HG02973 (cell line): ENCODE measurements around the gene DHCR24.
"Not testable (repeated sequence)": the region's sequence is repeated elsewhere in the genome, so short reads cannot be mapped to it uniquely, and the experiment has no call there.

Experiments used
- ATAC-seq: cut with Tn5 transposase; IDR thresholded peaks from one replicate; pipeline ENCODE4 v1.9.1; 2021; ENCODE audit warnings: moderate library complexity; ENCODE audit not compliant: unreplicated experiment

Gene DHCR24

DNA sequence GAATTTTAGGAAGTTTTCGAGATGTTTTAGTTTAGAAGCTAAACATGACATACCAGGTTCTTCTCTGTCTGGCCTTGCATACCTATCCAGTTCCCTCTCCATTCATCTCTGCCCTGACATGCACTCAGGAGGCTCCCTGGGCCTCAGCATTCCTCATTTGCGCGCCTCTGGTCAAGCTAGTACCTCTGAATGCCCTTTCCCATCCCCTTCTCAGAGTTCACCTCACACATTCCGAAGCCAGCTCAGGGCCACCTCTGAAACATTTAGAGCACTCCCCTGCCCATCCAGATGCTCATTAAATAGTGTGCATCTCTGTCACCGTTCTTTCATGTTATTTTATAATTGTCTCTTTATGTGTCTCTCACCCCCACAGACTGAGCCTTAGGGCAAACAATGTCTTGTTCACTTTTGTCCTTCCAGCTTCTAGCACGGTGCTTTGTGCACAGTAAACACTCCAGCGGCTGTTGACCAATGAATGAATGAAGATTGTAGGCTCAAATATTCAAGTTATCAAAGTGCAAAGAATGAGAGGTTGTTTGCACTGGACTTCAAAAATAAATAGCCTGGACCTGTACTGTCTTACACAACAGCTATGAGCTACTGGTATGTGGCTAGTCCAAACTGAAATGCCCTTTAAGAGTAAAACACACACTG lies 1.2 kb upstream of the DHCR24 start:
- ATAC-seq, result no peak

DNA sequence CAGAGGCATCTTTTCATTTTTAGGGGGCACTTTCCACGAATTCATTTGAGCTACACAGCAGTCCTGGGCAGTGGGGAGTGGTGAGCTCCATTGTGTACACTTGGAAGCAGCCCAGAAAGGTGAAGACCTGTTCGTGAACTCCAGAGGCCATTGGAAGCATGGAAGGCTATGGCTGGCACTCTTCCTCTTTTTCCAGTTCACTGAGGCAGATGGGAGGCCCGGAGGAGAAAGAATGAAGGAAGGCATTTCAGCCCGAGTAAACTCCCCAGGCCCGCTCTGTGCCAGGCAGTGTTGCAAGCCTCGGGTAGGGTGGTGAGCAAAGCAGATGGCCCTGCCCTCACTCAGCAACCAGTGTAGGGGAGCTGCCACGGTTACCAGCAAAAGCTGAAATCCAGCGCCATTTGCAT lies 673 bp upstream of the DHCR24 start:
- no peak for ATAC-seq

DNA sequence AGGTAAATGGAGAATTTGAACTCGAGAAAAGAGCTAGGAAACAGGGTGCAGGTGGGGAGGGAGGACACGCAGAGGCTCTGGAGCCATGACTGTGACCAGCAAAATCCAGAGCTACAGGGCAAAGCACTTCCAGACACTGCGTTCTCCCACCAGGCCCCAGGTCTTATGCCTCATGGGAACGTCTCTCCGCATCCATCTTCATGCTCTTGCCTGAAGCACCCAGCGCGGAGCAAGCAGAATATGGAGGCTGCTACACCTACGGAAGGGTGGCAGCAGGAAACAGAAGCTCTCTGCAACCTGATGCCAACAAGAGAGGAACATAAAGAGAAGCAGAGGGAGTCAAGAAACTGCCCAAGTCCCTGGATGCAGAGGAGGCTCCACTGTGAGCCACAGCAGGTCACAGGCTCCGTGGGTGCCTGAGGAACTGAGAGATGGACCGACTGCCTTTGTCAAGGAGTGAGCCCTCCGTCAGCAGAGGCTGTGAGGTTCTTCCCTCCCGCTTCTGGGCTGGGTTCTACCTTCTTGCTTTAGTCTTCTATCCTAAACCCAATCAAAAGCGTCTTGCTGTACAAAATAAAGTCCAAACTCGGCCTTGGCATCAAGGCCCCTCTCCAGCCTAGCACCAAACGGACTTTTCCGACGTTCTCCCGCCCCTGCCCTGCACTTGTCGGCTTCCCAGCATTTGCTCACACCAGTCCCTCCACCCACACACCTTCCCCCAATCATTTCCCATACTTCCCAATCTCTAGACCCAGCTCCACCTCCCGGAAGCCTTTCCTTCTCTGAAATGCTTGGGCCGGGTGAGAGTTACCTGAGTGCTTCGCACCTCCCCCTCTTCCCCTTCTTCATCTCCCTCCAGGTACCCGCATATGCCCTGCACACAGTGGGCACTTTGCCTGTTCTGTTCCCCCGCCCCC lies 930 bp downstream of the DHCR24 start:
- ATAC-seq, result no peak

DNA sequence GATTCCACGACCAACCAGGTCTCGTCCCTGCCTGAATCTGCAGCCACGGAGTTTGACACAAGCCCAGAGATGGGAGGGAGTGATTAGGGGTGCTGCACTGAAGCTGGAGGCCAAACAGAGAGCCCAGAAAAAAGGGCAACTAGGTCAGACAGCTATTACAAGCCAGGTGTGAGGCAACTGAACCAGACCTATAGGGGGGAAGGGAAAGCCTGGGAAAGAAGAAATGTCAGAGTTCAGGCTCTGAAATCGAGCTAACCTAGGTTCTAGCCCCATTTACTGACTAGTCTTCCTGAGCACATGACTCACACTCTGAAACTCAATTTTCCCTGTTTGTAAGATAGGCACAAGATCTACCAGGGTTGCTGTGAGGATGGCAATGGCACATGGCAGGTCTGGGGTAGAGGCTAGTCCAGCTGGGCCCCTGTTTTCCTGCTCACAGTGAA lies 1.7 kb downstream of the DHCR24 start:
- no peak for ATAC-seq

DNA sequence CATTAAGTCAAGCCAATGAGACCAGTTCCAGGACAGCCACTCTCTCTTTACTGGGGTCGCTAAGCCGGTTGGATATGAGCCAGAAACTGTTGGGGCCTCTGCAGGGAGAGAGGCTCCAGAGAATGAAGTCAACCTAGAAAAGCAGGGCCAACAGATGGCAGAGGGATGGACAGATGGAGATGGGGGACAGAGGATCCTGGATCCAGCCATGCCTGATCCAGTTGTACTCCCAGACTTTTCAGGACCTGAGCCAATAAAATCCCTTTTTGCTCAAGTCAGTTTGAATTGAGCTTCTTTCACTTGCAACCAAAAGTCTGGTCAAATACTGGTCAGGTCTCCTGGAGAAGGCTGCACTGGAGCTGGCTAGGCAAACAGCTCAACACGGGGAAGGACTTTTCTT lies 2.2 kb downstream of the DHCR24 start:
- no peak for ATAC-seq

DNA sequence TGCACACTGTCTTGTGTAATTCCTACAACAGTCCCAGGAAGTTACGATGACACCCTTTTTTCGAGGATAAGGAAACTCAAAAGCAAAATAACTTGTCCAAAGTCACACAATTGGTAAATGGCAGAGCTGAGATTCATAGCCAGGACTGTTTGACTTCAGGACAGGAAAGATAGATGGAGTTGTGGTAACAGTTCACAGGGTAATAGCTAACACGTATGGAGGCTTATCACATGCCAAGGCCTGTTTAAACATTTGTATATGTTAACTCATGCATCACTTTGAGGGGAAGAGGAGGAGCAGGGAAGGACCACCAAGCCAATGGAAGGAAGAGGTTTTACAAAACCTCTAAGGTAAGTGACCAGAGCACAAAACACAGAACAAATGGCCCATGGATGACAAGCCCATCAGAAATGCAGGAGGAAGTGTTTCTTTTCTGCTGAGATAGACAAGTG lies 2.8 kb downstream of the DHCR24 start:
- ATAC-seq, result no peak

DNA sequence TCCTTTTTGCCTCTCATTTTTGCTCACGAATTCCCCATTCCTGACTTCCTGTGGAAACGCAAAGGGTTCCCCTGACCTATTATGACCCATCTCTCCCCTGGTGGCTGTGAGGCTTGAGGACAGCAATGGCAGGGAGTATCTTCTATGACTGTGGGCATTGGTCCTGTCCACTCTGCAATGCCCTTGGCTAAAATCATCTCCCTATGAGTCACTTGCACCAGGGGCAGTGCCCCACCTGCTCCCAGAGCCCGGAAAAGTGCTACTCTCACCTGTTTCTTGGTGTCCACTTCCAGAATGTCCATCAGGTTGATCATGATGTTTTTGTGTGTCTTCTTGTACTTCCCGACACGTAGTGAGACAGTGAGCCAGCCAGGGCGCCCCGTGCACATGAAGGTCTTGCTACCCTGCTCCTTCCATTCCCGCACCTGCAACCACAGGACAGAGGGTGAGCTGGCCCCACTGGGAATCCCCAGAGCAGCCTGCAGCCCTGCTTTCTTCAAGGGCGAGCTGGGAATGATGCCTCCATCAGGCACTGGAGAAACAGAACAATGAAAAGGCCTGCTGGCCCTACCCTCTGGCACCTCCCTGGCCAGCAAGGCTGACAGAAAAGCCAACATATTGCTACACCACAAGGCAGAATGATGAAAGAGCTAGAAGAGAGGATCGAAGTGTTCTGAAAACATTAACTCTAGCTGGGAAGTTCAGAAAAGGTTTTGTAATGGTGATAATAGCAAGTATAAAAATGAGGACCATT lies 3.5 kb downstream of the DHCR24 start:
- no peak for ATAC-seq

DNA sequence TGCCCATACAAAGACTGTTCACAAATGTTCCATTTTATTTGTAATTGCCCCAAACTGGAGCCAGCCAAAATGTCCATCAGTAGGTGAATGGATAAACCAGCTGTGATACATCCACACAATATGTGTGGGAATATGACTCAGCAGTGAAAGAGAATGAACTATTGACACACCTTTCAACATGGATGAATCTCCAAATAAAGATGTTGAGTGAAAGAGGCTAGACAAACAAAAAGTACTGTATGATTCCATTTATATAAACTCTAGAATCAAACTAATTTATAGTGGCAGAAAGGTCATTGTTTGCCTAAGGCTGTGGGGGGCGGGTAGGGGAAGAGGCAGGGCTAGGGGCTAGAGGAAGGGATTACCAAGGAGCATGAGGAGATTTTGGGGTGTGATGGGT lies 4.5 kb downstream of the DHCR24 start:
- no peak for ATAC-seq

DNA sequence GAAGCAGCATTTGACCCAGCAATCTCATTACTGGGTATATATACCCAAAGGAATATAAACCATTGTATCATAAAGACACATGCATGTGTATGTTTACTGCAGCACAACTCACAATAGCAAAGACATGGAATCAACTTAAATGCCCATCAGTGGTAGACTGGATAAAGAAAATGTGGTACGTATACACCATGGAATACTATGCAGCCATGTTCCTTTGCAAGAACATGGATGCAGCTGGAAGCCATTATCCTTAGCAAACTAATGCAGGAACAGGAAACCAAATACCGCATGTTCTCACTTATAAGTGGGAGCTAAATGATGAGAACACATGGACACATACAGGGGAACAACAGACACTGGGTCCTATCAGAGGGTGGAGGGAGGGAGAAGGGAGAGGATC lies 5.4 kb downstream of the DHCR24 start:
- ATAC-seq, result not testable (repeated sequence)

DNA sequence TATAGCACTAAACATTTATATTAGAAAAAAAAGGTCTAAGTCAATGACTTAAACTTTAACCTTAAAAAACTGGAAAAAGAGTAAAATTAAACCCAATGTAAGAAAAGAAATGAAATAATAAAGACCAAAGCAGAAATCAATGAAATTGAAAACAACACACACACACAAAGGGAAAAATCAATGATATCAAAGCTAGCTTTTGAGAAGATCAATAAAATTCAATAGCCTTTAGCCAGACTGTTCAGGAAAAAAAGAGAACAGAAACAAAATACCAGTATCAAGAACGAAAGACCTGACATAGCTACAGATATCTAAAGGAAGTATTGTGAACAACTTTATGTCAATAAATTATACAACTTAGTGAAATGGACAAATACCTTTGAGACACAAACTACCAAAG lies 7.1 kb downstream of the DHCR24 start:
- no peak for ATAC-seq

DNA sequence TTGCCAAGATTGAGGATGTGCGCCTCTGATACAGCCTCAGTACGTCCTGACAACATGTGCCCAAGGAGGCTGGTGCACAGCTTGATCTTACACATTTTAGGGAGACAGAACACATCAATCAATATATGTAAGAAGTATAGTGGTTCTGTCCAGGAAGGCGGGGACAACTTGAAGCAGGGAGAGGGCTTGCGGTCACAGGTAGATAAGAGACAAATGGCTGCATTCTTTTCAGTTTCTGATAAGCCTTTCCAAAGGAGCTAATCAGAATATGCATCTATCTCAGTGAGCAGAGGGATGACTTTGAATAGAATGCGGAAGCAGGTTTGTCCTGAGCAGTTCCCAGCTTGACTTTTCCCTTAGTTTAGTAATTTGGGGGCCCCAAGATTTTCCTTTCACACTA lies 10.2 kb downstream of the DHCR24 start:
- no peak for ATAC-seq

DNA sequence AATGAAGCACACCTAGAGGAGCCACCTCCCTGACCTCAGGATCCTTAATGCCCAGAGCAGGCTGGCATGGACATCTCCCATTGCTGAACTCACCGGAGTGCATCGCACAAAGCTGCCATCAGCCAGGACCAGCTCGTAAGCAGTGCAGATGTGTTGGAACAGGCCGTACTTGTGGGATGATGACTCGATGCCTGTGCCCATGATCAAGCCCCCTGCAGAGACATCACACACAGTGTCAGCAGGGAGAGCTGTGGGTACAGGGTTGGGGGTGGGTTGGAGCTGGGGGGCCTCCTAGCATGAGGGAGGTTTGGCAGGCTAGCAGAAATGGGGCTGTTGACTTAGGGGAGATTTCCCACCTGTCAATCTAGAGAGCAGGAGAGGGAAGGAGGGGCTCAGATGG lies 12.0 kb downstream of the DHCR24 start:
- no peak for ATAC-seq

DNA sequence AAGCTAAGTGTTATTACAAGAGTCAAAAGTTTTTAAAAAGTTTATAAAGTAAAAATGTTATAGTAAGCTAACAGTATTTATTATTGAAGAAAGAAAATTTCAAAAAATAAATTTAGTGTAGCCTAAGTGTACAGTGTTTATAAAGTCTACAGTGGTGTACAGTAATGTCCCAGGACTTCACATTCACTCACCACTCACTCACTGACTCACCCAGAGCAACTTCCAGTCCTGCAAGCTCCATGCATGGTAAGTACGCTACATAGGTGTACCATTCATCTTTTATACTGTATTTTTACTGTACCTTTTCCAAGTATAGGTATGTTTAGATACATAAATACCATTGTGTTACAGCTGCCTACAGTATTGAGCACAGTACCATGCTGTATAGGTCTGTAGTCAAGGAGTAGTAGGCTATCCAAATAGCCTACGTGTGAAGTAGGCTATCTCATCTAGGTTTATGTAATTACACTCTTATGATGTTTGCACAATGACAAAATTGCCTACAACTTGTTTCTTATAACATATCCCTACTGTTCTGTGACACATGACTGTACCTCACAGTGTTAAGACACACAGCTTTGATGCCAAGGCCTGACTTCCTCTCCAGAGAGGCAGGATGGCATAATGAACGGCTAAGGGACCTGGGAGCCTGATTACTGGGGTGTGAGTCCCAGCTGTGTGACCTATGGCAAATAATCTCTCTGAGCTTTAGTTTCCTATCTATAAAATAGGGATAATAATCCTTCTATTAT lies 12.7 kb downstream of the DHCR24 start:
- ATAC-seq, result no peak

DNA sequence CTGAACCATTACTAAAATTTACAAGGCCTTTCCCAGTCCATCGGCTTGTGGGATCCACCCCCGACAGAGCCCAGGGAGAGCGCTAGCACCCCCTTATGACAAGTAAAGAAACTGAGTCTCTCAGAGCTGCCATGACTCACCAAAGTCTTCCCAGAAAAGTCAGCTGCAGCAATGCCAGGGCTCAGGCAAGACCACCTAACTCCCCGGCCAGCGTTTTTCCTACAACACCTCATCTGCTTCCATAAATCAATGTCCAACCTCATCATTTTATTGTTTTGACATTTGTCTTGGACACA lies 15.0 kb downstream of the DHCR24 start:
- no peak for ATAC-seq

DNA sequence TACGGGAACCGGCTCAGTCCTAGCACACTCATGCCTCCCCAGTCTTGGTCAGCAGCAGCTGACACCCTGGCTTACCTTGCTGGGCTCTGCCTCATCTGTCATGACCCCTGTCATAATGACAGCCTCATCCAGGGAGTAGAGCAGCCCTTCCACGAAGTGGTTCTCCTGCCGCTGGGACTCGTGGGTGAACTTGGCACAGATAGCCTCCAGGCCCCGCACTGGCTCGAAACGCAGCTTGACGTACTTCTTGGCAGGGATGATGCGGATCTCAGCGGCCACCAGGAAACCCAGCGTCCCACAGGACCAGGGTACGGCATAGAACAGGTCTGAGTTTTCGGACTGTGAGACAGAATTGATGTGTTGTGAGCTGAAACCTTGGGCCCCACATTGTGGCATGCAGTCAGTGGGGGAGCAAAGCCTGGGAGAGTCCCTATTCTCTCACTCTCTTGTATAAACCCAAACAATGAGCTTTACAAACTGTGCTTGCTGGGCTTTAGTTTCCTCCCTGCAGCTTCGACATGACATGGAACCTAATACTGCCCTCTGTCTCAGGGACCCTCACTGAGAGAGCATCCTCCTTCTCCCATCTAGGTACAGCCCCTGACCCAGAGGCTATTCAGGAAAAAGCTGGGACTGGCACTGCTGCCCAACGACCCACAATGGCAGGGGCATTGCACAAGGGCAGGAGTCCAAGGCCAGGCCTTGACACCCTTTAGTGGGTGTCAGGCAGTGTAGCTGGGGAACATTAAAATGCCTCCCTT lies 15.5 kb downstream of the DHCR24 start:
- ATAC-seq, result no peak

DNA sequence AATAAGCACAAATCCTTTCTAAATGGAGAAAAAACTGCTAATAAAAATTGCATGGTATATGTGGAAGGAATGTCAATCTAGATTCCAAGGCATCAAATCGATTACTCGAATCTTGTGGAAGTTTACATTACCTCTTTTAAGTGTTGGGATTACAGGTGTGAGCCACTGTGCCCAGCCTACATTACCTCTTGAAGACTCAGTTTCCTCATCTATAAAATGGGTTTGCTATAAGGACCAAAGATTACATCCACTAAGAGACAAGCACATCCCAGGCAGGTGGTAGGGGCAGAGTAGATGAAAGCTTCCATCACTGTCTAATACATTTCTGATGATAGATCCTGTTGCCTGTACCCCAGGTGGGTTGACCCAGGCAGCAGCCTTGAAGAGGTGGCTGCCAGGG lies 16.1 kb downstream of the DHCR24 start:
- no peak for ATAC-seq

DNA sequence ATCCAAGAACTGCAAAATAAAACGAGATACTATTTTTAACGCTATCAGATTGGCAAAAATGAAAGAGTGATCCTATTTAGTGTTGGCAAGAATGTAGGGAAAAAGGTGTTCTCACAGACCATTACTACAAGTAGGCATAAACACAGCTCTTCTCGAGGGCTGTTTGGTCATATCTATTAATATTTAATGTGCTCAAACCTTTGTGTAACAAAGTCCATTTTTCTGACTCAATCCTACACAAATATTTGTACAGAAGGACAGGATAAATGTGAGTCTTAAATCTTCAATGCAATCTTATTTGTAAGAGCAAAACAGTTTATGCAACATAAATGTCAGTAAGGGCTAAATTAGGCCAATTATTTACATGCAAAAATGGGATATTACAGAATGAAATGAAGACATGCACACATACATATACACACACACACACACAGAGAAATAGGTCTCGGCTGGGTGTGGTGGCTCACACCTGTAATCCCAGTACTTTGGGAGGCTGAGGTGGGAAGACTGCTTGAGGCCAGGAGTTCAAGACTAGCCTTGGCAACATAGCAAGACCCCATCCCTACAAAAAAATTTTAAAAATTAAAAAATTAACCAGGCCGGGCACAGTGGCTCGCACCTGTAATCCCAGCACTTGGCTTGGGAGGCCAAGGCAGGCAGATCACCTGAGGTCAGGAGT lies 17.7 kb downstream of the DHCR24 start:
- ATAC-seq, result no peak

DNA sequence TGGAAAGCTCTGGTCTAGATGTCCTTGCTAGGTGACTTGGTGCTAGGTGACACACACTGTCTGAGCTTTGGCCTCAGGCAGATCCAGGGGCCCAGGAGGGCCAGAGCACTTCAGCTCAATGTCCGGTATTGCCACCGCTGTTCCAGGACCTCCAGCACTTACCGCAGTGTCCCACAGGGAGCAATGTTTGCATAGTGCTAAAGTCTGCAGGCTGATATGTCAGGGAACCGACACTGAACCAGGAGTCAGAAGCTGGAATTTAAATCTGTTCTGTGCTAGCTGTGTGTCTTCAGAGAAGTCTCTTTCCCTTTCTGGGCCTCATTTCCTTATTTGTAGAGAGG lies 19.3 kb downstream of the DHCR24 start:
- no peak for ATAC-seq

DNA sequence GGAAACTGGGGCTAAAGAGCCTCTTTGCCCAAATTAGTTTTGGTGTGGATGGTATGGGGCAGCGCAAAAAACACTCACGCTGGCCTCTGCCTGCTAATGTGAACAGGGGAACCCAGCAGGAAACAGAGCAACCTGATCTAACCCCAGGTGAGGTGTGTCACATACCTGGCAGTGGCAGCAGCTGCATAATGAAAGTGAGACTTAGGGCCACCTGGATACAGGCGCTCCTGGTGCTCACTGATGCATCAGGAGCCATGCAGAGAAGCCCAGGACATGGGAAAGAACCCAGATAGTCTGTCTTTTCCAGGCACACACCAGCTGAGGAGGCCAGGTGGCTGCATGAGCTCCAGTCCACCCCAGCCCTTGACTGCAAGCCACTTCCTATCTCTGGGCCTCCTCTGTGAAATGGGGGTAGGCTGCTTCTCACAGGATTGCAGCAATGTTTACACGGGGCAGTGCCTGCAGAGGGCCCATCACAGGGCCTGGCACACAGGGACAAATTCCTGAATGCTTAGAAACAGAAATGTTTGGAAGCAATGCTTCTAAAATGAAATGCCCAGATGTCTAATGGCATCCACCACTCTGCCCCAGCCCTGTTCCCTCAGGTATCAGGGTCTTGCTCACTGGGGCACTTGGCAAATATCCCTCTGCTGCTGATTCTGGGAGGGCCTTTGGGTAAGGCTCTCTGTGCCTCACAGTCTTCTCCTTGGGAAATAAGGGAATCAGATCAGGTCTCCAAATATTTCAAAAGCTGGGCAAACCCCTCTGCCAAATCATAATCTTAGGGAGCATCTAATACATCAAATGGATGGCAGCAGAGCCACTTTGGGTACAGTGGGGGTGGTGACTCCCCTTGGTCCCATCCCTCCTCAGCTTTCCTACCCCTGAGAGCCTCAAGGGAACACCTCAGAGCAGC lies 19.9 kb downstream of the DHCR24 start:
- ATAC-seq, result no peak
